ENCODE data around the gene MZT1.

The MZT1 gene

DNA sequence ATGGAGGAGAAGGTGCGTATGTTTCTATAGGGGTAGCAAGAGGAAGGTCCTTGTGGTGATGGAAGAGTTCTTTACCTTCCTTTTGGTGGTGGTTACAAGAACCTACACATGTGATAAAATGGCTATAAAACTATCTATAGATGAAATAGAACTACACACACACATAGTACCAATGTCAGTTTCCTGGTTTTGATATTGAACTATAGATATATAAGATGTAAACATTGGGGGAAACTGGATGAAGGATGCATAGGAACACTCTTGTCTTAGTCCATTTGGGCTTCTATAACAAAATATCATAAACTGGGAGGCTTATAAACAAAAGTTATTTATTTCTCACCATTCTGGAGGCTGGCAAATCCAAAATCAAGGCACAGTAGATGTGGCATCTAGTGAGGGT, 47.1 kb downstream of the MZT1 start:
- DNase-seq (ENCODE audit: low spot score) = no peak

DNA sequence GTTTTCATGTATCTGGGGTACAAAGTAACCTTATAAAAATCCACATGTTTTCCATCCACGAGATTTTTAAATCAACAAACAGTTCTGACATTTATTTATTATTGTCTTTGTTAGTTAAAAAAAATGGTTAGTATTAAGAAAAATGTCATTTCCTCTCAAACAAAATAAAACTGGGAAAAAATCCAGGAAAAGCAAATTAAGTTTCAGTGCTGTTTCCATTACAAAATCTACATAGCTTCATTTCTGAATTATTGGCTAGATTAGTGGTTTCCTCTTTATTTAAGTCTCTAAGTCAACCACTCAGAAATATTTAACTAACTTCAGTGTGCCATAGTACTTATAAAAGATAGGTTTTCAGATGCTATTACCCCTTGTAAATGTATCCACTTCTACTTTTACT, 49.1 kb downstream of the MZT1 start:
- no peak for DNase-seq (ENCODE audit: low spot score)

DNA sequence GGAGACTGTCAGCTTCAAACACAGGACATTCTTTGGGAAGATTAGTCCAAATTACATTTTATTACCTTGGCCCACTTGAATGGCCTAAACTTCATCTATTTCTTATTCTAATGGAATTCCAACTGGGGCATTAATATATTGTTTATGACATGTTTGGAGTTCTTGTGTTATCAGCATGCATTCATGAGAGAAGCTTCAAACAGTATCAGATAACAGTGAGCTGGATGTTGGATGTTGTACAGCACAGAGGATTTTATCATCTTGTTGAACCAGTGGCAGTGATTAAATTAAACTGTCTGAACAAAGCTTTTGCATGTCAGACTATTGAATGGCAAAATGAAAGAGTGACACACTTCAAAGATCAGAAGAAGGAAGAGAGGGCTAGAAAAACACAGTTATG, 50.0 kb downstream of the MZT1 start:
- DNase-seq (ENCODE audit: low spot score) = no peak

DNA sequence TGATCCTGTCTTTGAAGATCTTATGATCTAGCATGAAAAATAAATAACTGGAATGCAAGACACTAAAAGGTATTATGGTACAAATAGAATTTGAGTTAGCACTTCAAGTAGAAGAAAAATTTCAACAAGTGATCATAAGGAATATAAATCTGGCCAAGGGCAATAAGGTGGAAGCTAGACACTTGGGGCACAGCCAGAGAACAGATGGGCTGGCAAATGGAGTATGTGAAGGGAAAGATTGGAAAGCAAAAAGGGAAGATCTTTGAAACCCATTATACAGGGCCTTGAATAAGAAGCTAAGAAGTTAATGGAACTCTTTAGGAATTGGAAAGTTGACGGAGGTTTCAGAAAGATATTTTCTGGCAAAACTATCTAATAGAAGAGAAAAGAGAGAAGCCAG, 61.0 kb downstream of the MZT1 start:
- DNase-seq (ENCODE audit: low spot score) = no peak

DNA sequence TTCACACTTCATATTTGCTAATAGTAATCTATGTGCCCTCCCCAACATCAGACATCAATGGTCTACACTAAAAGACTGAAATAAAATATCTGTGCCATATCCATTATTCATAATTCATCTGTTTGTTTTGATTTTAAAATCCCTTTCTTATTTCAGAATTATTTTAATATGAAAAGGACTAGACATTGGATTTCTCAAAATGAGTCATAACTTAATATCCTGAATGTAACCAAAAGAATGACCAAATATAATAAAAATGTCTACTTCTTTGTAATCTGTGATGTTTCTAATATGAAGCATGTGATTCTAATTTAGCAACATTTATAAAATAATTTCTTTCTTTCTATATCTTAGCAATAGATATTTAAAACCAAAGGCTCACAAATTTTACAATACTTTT, 64.9 kb downstream of the MZT1 start:
- DNase-seq (ENCODE audit: low spot score) = no peak

All from kidney tubule cell (primary cell).